WTC11 (cell line): ENCODE measurements around the gene GLMN. TPM values are rescaled to one million over a fixed set of nuclear protein-coding genes. Genes with fewer than 3 reads are reported as not detected.

Experiments used
- ATAC-seq: fragments of 200-7000 bp; cut with Tn5 transposase; 2 replicates; pipeline ENCODE4 v1.10.0; 2021; ENCODE audit warnings: mild to moderate bottlenecking, moderate library complexity
- CTCF ChIA-PET: fragments of 300-600 bp; sonication (Branson Sonifier 250); formaldehyde crosslinking; loops from one replicate; lab custom pipeline; 2021; ENCODE audit warnings: antibody characterized with exemption; lab: Charles Lee
- POLR2A ChIA-PET: fragments of 350-600 bp; sonication (Branson Sonifier 250); formaldehyde crosslinking; loops from one replicate; lab custom pipeline; 2021; ENCODE audit warnings: antibody characterized with exemption; lab: Charles Lee
- DNase-seq: peaks from one replicate; pipeline ENCODE4 v3.0.0; 2021; ENCODE audit warnings: low spot score
- H3K27ac Mint-ChIP-seq: 2 replicates; pipeline ENCODE4 v1.8.0; 2021; ENCODE audit warnings: mixed read lengths
- H3K27me3 Mint-ChIP-seq: 2 replicates; pipeline ENCODE4 v1.8.0; 2021; ENCODE audit warnings: low read depth, mild to moderate bottlenecking, moderate library complexity, mixed read lengths
- H3K36me3 Mint-ChIP-seq: 2 replicates; pipeline ENCODE4 v1.8.0; 2021; ENCODE audit warnings: mixed read lengths
- H3K4me1 Mint-ChIP-seq: 2 replicates; pipeline ENCODE4 v1.8.0; 2022; ENCODE audit warnings: mixed read lengths
- H3K4me3 Mint-ChIP-seq: 2 replicates; pipeline ENCODE4 v1.8.0; 2021; ENCODE audit warnings: mild to moderate bottlenecking, moderate library complexity, mixed read lengths
- H3K9me3 Mint-ChIP-seq: 2 replicates; pipeline ENCODE4 v1.8.0; 2021; ENCODE audit warnings: mixed read lengths
- ELF4 ChIP-seq: sonication (generic); formaldehyde crosslinking; IDR thresholded peaks from 2 replicates; pipeline ENCODE4 v1.8.1; 2022; ENCODE audit warnings: low read depth, mild to moderate bottlenecking, moderate library complexity, missing genetic modification reagents
- ETV6 ChIP-seq: sonication (generic); formaldehyde crosslinking; IDR thresholded peaks from 2 replicates; pipeline ENCODE4 v1.8.1; 2022; ENCODE audit warnings: mild to moderate bottlenecking, missing genetic modification reagents
- NR2C2 ChIP-seq: sonication (generic); formaldehyde crosslinking; IDR thresholded peaks from 2 replicates; pipeline ENCODE4 v1.8.0; 2022; ENCODE audit warnings: mild to moderate bottlenecking, missing genetic modification reagents
- RELA ChIP-seq: sonication (generic); formaldehyde crosslinking; IDR thresholded peaks from 2 replicates; pipeline ENCODE4 v1.8.1; 2022; ENCODE audit warnings: missing genetic modification reagents, mild to moderate bottlenecking, borderline replicate concordance
- total RNA-seq: library from RNA; stranded (reverse); gene quantifications from 3 replicates; pipeline ENCODE4 v1.2.3, GENCODE V29; 2021
- TF ChIP-seq, protein P1 (sequence below): sonication (generic); formaldehyde crosslinking; IDR thresholded peaks from 2 replicates; pipeline ENCODE4 v1.8.0; 2022; ENCODE audit warnings: mild to moderate bottlenecking, missing genetic modification reagents
- TF ChIP-seq, protein P2 (sequence below): sonication (generic); formaldehyde crosslinking; IDR thresholded peaks from 2 replicates; pipeline ENCODE4 v1.8.1; 2023; ENCODE audit warnings: mild to moderate bottlenecking, missing genetic modification reagents
- TF ChIP-seq, protein P3 (sequence below): fragments of 200-600 bp; IDR thresholded peaks from 2 replicates; pipeline ENCODE4 v1.8.0; 2022; ENCODE audit warnings: antibody characterized with exemption
- TF ChIP-seq, protein P4 (sequence below): sonication (generic); formaldehyde crosslinking; IDR thresholded peaks from 2 replicates; pipeline ENCODE4 v1.8.1; 2023; ENCODE audit warnings: mild to moderate bottlenecking, moderate library complexity, missing genetic modification reagents
- TF ChIP-seq, protein P5 (sequence below): sonication (generic); formaldehyde crosslinking; IDR thresholded peaks from 2 replicates; pipeline ENCODE4 v1.8.1; 2022; ENCODE audit warnings: low read depth, missing genetic modification reagents, borderline replicate concordance
- TF ChIP-seq, protein P6 (sequence below): sonication (generic); formaldehyde crosslinking; IDR thresholded peaks from 2 replicates; pipeline ENCODE4 v1.8.1; 2022; ENCODE audit warnings: mild to moderate bottlenecking, missing genetic modification reagents, moderate library complexity, borderline replicate concordance
- TF ChIP-seq, protein P7 (sequence below): sonication (generic); formaldehyde crosslinking; IDR thresholded peaks from 2 replicates; pipeline ENCODE4 v1.8.0; 2022; ENCODE audit warnings: mild to moderate bottlenecking, missing genetic modification reagents
- TF ChIP-seq, protein P8 (sequence below): sonication (generic); formaldehyde crosslinking; IDR thresholded peaks from 2 replicates; pipeline ENCODE4 v1.8.1; 2022; ENCODE audit warnings: missing genetic modification reagents, borderline replicate concordance
- TF ChIP-seq, protein P9 (sequence below): fragments of 250-450 bp; sonication (Bioruptor Pico); IDR thresholded peaks from 2 replicates; pipeline ENCODE4 v1.9.0; 2021; ENCODE audit warnings: mild to moderate bottlenecking, borderline replicate concordance
- TF ChIP-seq, protein P10 (sequence below): sonication (generic); formaldehyde crosslinking; conservative IDR thresholded peaks from 2 replicates; pipeline ENCODE4 v1.8.1; 2022; ENCODE audit warnings: mild to moderate bottlenecking, missing genetic modification reagents

The GLMN gene
- total RNA-seq, 1 experiment from 2014 or later: 20.9 TPM

DNA sequence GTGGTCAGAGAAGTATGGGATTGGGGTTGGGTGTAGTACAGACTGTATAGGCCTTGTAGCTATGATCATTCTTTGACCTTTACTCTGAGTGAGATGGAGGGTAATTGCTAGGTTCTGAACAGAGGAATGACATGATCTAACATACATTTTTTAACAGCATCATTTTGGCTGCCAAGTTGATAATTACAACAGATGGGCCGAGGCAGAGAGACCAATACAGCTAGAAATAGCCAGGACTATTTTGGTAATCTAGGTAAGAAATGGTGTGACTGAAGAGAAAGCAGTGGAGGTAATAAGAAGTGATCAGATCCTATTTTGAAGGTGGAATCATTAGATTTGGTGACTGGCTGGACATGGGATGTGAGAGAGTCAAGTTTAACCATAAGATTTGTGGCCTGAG is 43.6 kb upstream of the GLMN start:
- POLR2A ChIA-PET: no interaction called here
- Mint-ChIP-seq H3K4me1 (no peaks in the 10 kb centered on the region), H3K27ac (no peak overlapping the region), H3K9me3 (no peaks in the 10 kb centered on the region), H3K4me3 (no peak overlapping the region), H3K27me3 (no peaks in the 10 kb centered on the region), H3K36me3 (0 out of 2 replicates have a peak, but pooled peaks cover 6% of the 10 kb centered on the region)
- DNase-seq (no peak), ATAC-seq (no peak)
- TF ChIP-seq, protein P1, sequence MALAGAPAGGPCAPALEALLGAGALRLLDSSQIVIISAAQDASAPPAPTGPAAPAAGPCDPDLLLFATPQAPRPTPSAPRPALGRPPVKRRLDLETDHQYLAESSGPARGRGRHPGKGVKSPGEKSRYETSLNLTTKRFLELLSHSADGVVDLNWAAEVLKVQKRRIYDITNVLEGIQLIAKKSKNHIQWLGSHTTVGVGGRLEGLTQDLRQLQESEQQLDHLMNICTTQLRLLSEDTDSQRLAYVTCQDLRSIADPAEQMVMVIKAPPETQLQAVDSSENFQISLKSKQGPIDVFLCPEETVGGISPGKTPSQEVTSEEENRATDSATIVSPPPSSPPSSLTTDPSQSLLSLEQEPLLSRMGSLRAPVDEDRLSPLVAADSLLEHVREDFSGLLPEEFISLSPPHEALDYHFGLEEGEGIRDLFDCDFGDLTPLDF (CRISPR knock-in tag): no peak
- TF ChIP-seq, protein P2, sequence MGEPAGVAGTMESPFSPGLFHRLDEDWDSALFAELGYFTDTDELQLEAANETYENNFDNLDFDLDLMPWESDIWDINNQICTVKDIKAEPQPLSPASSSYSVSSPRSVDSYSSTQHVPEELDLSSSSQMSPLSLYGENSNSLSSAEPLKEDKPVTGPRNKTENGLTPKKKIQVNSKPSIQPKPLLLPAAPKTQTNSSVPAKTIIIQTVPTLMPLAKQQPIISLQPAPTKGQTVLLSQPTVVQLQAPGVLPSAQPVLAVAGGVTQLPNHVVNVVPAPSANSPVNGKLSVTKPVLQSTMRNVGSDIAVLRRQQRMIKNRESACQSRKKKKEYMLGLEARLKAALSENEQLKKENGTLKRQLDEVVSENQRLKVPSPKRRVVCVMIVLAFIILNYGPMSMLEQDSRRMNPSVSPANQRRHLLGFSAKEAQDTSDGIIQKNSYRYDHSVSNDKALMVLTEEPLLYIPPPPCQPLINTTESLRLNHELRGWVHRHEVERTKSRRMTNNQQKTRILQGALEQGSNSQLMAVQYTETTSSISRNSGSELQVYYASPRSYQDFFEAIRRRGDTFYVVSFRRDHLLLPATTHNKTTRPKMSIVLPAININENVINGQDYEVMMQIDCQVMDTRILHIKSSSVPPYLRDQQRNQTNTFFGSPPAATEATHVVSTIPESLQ (CRISPR knock-in tag): no peak
- TF ChIP-seq, protein P3, sequence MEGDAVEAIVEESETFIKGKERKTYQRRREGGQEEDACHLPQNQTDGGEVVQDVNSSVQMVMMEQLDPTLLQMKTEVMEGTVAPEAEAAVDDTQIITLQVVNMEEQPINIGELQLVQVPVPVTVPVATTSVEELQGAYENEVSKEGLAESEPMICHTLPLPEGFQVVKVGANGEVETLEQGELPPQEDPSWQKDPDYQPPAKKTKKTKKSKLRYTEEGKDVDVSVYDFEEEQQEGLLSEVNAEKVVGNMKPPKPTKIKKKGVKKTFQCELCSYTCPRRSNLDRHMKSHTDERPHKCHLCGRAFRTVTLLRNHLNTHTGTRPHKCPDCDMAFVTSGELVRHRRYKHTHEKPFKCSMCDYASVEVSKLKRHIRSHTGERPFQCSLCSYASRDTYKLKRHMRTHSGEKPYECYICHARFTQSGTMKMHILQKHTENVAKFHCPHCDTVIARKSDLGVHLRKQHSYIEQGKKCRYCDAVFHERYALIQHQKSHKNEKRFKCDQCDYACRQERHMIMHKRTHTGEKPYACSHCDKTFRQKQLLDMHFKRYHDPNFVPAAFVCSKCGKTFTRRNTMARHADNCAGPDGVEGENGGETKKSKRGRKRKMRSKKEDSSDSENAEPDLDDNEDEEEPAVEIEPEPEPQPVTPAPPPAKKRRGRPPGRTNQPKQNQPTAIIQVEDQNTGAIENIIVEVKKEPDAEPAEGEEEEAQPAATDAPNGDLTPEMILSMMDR: no peak
- TF ChIP-seq, protein P4, sequence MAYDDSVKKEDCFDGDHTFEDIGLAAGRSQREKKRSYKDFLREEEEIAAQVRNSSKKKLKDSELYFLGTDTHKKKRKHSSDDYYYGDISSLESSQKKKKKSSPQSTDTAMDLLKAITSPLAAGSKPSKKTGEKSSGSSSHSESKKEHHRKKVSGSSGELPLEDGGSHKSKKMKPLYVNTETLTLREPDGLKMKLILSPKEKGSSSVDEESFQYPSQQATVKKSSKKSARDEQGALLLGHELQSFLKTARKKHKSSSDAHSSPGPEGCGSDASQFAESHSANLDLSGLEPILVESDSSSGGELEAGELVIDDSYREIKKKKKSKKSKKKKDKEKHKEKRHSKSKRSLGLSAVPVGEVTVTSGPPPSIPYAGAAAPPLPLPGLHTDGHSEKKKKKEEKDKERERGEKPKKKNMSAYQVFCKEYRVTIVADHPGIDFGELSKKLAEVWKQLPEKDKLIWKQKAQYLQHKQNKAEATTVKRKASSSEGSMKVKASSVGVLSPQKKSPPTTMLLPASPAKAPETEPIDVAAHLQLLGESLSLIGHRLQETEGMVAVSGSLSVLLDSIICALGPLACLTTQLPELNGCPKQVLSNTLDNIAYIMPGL (CRISPR knock-in tag): no peak
- TF ChIP-seq, protein P5, sequence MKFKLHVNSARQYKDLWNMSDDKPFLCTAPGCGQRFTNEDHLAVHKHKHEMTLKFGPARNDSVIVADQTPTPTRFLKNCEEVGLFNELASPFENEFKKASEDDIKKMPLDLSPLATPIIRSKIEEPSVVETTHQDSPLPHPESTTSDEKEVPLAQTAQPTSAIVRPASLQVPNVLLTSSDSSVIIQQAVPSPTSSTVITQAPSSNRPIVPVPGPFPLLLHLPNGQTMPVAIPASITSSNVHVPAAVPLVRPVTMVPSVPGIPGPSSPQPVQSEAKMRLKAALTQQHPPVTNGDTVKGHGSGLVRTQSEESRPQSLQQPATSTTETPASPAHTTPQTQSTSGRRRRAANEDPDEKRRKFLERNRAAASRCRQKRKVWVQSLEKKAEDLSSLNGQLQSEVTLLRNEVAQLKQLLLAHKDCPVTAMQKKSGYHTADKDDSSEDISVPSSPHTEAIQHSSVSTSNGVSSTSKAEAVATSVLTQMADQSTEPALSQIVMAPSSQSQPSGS (CRISPR knock-in tag): no peak
- TF ChIP-seq ETV6 (CRISPR knock-in tag) (no peak), NR2C2 (CRISPR knock-in tag) (no peak), ELF4 (CRISPR knock-in tag) (no peak), RELA (CRISPR knock-in tag) (no peak)
- TF ChIP-seq, protein P6, sequence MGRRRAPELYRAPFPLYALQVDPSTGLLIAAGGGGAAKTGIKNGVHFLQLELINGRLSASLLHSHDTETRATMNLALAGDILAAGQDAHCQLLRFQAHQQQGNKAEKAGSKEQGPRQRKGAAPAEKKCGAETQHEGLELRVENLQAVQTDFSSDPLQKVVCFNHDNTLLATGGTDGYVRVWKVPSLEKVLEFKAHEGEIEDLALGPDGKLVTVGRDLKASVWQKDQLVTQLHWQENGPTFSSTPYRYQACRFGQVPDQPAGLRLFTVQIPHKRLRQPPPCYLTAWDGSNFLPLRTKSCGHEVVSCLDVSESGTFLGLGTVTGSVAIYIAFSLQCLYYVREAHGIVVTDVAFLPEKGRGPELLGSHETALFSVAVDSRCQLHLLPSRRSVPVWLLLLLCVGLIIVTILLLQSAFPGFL: no peak
- TF ChIP-seq, protein P7, sequence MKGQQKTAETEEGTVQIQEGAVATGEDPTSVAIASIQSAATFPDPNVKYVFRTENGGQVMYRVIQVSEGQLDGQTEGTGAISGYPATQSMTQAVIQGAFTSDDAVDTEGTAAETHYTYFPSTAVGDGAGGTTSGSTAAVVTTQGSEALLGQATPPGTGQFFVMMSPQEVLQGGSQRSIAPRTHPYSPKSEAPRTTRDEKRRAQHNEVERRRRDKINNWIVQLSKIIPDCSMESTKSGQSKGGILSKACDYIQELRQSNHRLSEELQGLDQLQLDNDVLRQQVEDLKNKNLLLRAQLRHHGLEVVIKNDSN (CRISPR knock-in tag): no peak
- TF ChIP-seq, protein P8, sequence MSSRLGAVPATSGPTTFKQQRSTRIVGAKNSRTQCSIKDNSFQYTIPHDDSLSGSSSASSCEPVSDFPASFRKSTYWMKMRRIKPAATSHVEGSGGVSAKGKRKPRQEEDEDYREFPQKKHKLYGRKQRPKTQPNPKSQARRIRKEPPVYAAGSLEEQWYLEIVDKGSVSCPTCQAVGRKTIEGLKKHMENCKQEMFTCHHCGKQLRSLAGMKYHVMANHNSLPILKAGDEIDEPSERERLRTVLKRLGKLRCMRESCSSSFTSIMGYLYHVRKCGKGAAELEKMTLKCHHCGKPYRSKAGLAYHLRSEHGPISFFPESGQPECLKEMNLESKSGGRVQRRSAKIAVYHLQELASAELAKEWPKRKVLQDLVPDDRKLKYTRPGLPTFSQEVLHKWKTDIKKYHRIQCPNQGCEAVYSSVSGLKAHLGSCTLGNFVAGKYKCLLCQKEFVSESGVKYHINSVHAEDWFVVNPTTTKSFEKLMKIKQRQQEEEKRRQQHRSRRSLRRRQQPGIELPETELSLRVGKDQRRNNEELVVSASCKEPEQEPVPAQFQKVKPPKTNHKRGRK: no peak
- TF ChIP-seq, protein P9, sequence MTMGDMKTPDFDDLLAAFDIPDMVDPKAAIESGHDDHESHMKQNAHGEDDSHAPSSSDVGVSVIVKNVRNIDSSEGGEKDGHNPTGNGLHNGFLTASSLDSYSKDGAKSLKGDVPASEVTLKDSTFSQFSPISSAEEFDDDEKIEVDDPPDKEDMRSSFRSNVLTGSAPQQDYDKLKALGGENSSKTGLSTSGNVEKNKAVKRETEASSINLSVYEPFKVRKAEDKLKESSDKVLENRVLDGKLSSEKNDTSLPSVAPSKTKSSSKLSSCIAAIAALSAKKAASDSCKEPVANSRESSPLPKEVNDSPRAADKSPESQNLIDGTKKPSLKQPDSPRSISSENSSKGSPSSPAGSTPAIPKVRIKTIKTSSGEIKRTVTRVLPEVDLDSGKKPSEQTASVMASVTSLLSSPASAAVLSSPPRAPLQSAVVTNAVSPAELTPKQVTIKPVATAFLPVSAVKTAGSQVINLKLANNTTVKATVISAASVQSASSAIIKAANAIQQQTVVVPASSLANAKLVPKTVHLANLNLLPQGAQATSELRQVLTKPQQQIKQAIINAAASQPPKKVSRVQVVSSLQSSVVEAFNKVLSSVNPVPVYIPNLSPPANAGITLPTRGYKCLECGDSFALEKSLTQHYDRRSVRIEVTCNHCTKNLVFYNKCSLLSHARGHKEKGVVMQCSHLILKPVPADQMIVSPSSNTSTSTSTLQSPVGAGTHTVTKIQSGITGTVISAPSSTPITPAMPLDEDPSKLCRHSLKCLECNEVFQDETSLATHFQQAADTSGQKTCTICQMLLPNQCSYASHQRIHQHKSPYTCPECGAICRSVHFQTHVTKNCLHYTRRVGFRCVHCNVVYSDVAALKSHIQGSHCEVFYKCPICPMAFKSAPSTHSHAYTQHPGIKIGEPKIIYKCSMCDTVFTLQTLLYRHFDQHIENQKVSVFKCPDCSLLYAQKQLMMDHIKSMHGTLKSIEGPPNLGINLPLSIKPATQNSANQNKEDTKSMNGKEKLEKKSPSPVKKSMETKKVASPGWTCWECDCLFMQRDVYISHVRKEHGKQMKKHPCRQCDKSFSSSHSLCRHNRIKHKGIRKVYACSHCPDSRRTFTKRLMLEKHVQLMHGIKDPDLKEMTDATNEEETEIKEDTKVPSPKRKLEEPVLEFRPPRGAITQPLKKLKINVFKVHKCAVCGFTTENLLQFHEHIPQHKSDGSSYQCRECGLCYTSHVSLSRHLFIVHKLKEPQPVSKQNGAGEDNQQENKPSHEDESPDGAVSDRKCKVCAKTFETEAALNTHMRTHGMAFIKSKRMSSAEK (CRISPR knock-in tag): no peak
- TF ChIP-seq, protein P10, sequence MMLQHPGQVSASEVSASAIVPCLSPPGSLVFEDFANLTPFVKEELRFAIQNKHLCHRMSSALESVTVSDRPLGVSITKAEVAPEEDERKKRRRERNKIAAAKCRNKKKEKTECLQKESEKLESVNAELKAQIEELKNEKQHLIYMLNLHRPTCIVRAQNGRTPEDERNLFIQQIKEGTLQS: no peak
- CTCF ChIA-PET: no interaction called here
